A549 treated with CORT108297 at 1 μM for 4 hours (cell line): ENCODE data around the gene ADAT1. TPM values are rescaled to one million over a fixed set of nuclear protein-coding genes. Genes with fewer than 3 reads are reported as not detected.

Experiments used
- total RNA-seq: library from RNA; stranded (reverse); fragments of 200-300 nt; extraction: Qiagen RNA extraction; gene quantifications from 5 replicates; pipeline ENCODE4 v1.2.3, GENCODE V29; 2022

Gene ADAT1
- 29.3 to 40.0 TPM (median 37.3 TPM) in 5 replicates for total RNA-seq

DNA sequence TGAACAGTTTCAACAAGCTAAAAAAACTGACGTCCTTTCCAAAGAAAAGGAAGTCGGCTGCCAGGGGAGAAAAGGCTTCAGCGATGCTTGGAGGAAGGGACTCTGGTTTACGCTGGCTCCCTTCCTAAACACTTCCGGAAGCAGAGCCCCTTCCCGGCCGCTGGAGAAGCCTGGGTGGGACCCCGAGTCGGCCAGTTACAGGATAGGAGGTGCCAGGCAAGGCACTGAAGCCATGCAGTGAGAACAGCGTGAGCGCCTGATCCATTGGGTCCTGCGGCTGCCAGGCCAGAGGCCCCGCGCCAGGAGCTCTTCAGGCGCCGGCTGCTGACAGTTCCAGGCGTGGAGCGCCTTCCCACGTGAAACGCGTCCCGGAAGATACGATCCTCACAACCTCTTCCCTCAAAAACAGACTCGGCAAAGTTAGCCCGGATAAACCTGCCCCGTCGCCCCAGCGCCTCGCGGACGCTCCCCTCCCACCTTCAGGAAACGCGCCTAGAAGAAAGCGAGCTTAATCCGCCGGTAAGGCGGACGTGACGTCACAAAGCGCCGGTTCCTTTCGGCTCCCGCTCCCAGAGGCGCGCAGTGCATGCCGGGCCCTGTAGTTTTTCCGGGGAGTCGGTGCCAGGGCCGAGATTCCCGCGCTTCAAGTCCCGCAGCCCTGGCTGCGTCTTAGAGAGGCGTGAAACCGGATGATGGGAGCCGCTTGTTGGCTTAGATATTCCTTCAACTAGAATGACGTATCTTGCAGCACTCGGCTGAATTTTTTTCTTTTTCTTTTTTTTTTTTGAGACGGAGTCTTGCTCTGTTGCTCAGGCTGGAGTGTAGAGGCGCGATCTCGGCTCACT, at the start of gene ADAT1:
TSS of gene ADAT1 (minus strand) at position 521 of the 845 bp plus-strand sequence. CDS start 2,482 bp downstream, outside the sequence.

DNA sequence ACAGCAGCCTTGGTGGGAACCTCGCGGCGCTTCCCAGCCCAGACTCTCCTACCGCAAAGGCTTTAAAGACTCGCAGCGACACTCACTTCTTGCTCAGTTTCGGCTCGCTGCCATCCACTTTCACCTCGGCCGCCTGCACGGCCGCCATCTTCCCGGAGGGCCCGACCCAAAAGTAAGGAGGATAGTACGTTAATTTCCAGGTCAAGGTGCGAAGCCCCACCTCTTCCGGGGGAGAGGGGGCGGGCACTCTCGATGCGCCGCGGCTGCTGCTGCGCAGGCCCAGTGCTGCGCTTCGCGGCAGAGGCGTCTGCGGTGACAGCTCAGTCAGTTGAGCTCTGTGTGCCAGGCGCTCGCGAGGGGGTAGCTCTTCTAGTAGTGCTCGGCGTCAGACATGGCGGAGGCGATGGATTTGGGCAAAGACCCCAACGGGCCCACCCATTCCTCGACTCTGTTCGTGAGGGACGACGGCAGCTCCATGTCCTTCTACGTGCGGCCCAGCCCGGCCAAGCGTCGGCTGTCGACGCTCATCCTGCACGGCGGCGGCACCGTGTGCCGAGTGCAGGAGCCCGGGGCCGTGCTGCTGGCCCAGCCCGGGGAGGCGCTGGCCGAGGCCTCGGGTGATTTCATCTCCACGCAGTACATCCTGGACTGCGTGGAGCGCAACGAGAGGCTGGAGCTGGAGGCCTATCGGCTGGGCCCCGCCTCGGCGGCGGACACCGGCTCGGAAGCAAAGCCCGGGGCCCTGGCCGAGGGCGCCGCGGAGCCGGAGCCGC, 24.6 kb upstream of the ADAT1 start, which contains the start of the genes KARS1 and TERF2IP:
TSS of gene KARS1 (minus strand) at position 174 of the 773 bp plus-strand sequence. CDS start at position 148, 26 bp downstream.
TSS of gene TERF2IP (plus strand) at position 282 of the 773 bp plus-strand sequence. CDS start at position 392, 110 bp downstream.

DNA sequence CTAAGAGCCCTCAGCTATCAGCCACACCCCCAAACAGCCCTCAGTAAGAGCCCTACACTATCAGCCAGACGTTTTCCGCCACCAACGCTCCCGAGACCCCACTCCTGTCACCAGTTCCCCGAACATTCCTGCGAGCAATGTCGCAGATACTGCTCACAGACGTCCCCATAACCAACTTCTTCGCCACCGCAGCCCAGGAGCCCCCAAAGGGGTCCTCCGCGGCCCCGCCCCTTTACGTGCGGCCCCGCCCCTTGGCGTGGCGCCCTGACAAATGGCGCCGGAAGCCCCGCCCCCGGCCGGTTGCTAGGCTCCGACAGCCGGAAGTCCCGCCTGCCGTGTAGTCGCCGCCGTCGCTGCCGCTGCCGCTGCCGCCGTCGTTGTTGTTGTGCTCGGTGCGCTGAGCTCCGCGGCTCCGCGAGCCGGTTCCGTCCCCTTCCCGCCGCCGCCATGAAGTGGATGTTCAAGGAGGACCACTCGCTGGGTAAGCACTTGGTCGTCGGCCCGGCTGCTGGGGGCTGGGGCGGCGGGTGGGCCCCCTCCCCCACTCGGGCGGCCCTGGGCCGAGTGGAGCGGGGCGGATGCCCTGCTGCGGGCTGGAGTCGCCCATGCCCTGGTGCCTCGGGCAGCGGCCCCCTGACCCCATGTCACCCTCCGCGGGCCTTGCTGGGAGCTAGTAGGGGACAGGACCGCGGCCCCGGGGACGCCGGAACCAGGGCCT, 56.9 kb downstream of the ADAT1 start, which contains the start of gene GABARAPL2:
TSS of gene GABARAPL2 (plus strand) at position 340 of the 718 bp plus-strand sequence. CDS start at position 448, 108 bp downstream.

DNA sequence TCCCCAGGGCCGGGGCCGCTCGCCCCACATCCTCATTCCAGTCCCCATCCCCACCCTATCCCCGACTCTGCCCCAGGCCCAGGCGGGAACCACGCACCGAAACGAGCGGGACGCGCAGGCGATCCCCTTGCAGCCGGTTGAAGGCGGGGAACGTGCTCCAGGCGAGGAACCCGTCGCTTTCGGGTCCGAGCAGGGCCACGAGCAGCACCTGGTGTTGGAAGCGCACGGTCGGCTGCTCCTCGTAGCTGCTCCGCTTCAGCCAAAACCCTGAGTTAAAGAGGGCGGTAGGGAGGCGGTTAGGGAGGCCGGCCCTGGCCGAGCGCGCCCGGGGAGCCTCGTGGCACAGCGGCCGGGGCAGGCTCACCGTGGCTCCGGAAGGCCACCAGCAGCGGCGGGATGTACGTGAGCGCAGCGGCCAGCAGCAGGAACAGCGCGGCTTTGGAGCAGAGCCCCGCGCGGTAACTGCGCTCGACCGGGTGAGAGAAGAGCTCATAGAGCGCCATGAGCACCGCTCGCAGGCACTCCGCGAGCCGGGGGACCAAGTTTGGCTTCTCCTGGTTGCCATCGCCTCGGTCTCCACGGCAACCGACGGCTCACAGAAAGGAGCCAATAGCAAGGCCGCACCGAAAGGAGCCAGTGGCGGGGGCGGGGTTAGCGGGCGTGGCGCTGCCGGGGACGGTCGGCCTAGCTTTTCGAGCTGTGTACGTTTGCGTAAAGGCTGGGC, 67.2 kb downstream of the ADAT1 start, which contains the start of gene TMEM231:
TSS of gene TMEM231 (minus strand) at position 546 of the 724 bp plus-strand sequence. CDS start at position 503, 43 bp downstream.

Other genes starting within 250 kb of the ADAT1 start
- gene CFDP1, start 189.8 kb downstream of the ADAT1 start, total RNA-seq, result 51.6 to 68.0 TPM (median 56.1 TPM) in 5 replicates
- 13.9 to 16.2 TPM (median 15.5 TPM) in 5 replicates for gene TMEM170A, start 158.6 kb downstream of the ADAT1 start, total RNA-seq
- 0.10 to 0.15 TPM (median 0.13 TPM) in 5 replicates for gene CHST6, start 127.8 kb downstream of the ADAT1 start, total RNA-seq
- gene CHST5, start 87.2 kb downstream of the ADAT1 start, total RNA-seq, result 0.03 to 0.31 TPM (median 0.07 TPM) in 5 replicates
- gene TMEM231, start 67.0 kb downstream of the ADAT1 start, total RNA-seq, result 7.8 to 10.3 TPM (median 9.2 TPM) in 5 replicates
- gene GABARAPL2, start 56.9 kb downstream of the ADAT1 start, total RNA-seq, result 91.0 to 96.0 TPM (median 92.3 TPM) in 5 replicates
- 164 to 178 TPM (median 166 TPM) in 5 replicates for gene KARS1, start 24.4 kb upstream of the ADAT1 start, total RNA-seq
- 39.3 to 46.3 TPM (median 45.2 TPM) in 5 replicates for gene TERF2IP, start 24.5 kb upstream of the ADAT1 start, total RNA-seq
- gene CPHXL2, start 53.7 kb upstream of the ADAT1 start, total RNA-seq, result not detected in 5 replicates
- gene DUXB, start 78.2 kb upstream of the ADAT1 start, total RNA-seq, result not detected in 5 replicates
- not detected in 5 replicates for gene CPHXL, start 103.2 kb upstream of the ADAT1 start, total RNA-seq